K562 (cell line): ENCODE measurements around the gene VPS37D. TPM values are rescaled to one million over a fixed set of nuclear protein-coding genes. Genes with fewer than 3 reads are reported as not detected.
A peak's percentile ranks its signal among the peaks of the same experiment; 100 is the strongest.

Experiments
- ARHGAP35 ChIP-seq: fragments of 450-650 bp; IDR thresholded peaks from 2 replicates; pipeline ENCODE4 v1.6.1; 2018; ENCODE audit not compliant: partially characterized antibody
- BHLHE40 ChIP-seq: IDR thresholded peaks from 2 replicates; pipeline ENCODE4 v1.6.1; 2011; ENCODE audit warnings: low read length, improper control_type of control experiment
- BRF1 ChIP-seq: IDR thresholded peaks from 3 replicates; pipeline ENCODE4 v1.6.1; 2011; ENCODE audit warnings: borderline replicate concordance, mild to moderate bottlenecking; ENCODE audit not compliant: insufficient read length; ENCODE audit errors: extremely low read depth
- CBX2 ChIP-seq: fragments of 200-600 bp; sonication (generic); IDR thresholded peaks from one replicate; pipeline ENCODE4 v1.6.1; 2012; ENCODE audit warnings: mild to moderate bottlenecking, low read length, inconsistent platforms; ENCODE audit not compliant: insufficient read depth, poor library complexity, severe bottlenecking
- CEBPB ChIP-seq: fragments of 450-650 bp; IDR thresholded peaks from 2 replicates; pipeline ENCODE4 v1.6.1; 2016; ENCODE audit warnings: missing genetic modification characterization, missing compliant biosample characterization
- GABPB1 ChIP-seq: sonication (generic); formaldehyde crosslinking; IDR thresholded peaks from 2 replicates; pipeline ENCODE4 v1.8.0; 2022; ENCODE audit warnings: mild to moderate bottlenecking, missing genetic modification reagents
- GTF3C2 ChIP-seq: IDR thresholded peaks from 3 replicates; pipeline ENCODE4 v1.6.1; 2011; ENCODE audit warnings: borderline replicate concordance, mild to moderate bottlenecking, moderate library complexity; ENCODE audit not compliant: insufficient read length; ENCODE audit errors: extremely low read depth
- HES1 ChIP-seq: fragments of 450-650 bp; IDR thresholded peaks from 2 replicates; pipeline ENCODE4 v1.6.1; 2016; ENCODE audit warnings: low read depth, mild to moderate bottlenecking, moderate library complexity
- HEY1 ChIP-seq: fragments of 250-450 bp; sonication (Bioruptor Pico); IDR thresholded peaks from 2 replicates; pipeline ENCODE4 v1.5.0; 2020; ENCODE audit warnings: mild to moderate bottlenecking, moderate library complexity, borderline replicate concordance
- HMG20B ChIP-seq: fragments of 250-450 bp; sonication (Bioruptor Pico); IDR thresholded peaks from 2 replicates; pipeline ENCODE4 v1.5.0; 2021; ENCODE audit warnings: mild to moderate bottlenecking
- JUN ChIP-seq, 2 experiments: sonication (generic) in 1 of 2; formaldehyde crosslinking in 1 of 2; IDR thresholded peaks; 2 replicates each; pipeline versions ENCODE4 v1.6.1 to v1.8.0; 2012 to 2022; ENCODE audit warnings: borderline replicate concordance in 2 of 2, mild to moderate bottlenecking in 2 of 2, improper control_type of control experiment in 1 of 2, low read depth in 1 of 2, low read length in 1 of 2, missing genetic modification reagents in 1 of 2
- KLF6 ChIP-seq: fragments of 250-450 bp; sonication (Bioruptor Pico); IDR thresholded peaks from 2 replicates; pipeline ENCODE4 v1.4.0; 2020; ENCODE audit warnings: mild to moderate bottlenecking, moderate library complexity, borderline replicate concordance
- NCOR1 ChIP-seq: fragments of 450-650 bp; IDR thresholded peaks from 2 replicates; pipeline ENCODE4 v1.6.1; 2016; ENCODE audit warnings: mild to moderate bottlenecking, moderate library complexity
- NR1H2 ChIP-seq: sonication (generic); formaldehyde crosslinking; IDR thresholded peaks from 2 replicates; pipeline ENCODE4 v1.4.0; 2020; ENCODE audit warnings: mild to moderate bottlenecking, missing genetic modification reagents
- OTX1 ChIP-seq: fragments of 450-650 bp; formaldehyde crosslinking; IDR thresholded peaks from 2 replicates; pipeline ENCODE4 v1.4.0; 2022; ENCODE audit warnings: mild to moderate bottlenecking
- PML ChIP-seq: IDR thresholded peaks from 2 replicates; pipeline ENCODE4 v1.6.1; 2012; ENCODE audit warnings: low read length, inconsistent platforms
- PREB ChIP-seq: sonication (generic); formaldehyde crosslinking; IDR thresholded peaks from 2 replicates; pipeline ENCODE4 v1.8.1; 2023; ENCODE audit warnings: mild to moderate bottlenecking, missing genetic modification reagents
- RBM15 ChIP-seq: fragments of 200-400 bp; formaldehyde crosslinking; IDR thresholded peaks from 2 replicates; pipeline ENCODE4 v1.6.1; 2018; ENCODE audit warnings: mild to moderate bottlenecking, low read length, moderate library complexity; ENCODE audit not compliant: insufficient read depth
- SAFB ChIP-seq: fragments of 200-400 bp; formaldehyde crosslinking; IDR thresholded peaks from 2 replicates; pipeline ENCODE4 v1.6.1; 2017; ENCODE audit warnings: low read depth, low read length, borderline replicate concordance
- SIN3B ChIP-seq: fragments of 450-650 bp; IDR thresholded peaks from 2 replicates; pipeline ENCODE4 v1.6.1; 2017; ENCODE audit warnings: low read depth, mild to moderate bottlenecking, moderate library complexity
- ZBED1 ChIP-seq: IDR thresholded peaks from 2 replicates; pipeline ENCODE4 v1.6.1; 2014
- ZBTB17 ChIP-seq: fragments of 450-650 bp; formaldehyde crosslinking; IDR thresholded peaks from 2 replicates; pipeline ENCODE4 v1.4.0; 2020; ENCODE audit warnings: mild to moderate bottlenecking
- ZNF551 ChIP-seq: fragments of 250-450 bp; sonication (Bioruptor Pico); IDR thresholded peaks from 2 replicates; pipeline ENCODE4 v1.5.0; 2021; ENCODE audit warnings: mild to moderate bottlenecking, moderate library complexity
- ZNF561 ChIP-seq: fragments of 450-650 bp; formaldehyde crosslinking; conservative IDR thresholded peaks from 2 replicates; pipeline ENCODE4 v1.4.0; 2020; ENCODE audit warnings: mild to moderate bottlenecking, moderate library complexity
- polyA plus RNA-seq, 8 experiments: library from polyadenylated mRNA; depleted of rRNA in 4 of 8; stranded (reverse) in 5 of 8; unstranded in 3 of 8; fragments of >200 nt; fragmentation: Nextera tagmentation in 2 of 8; fragmentation: Illumina TruSeq in 1 of 8; extraction: Ambion mirVana in 2 of 8; extraction: Trizol in 1 of 8; gene quantifications; 2 replicates each; pipeline versions ENCODE4 v1.2.1 to v1.2.3, GENCODE V29; 2011 to 2014; ENCODE audit warnings: inconsistent platforms in 1 of 8, missing spikeins in 1 of 8
- total RNA-seq, 7 experiments: library from RNA; depleted of rRNA in 6 of 7; stranded (reverse); fragments of >200 nt in 6 of 7; fragmentation: Illumina TruSeq in 2 of 7; extraction: Trizol in 2 of 7; gene quantifications; 2 replicates each; pipeline versions ENCODE4 v1.2.1 to v1.2.3, GENCODE V29; 2011 to 2021; ENCODE audit warnings: low replicate concordance in 1 of 7

Gene VPS37D
- total and polyA plus RNA-seq, 9 of the 15 experiments (the other 6 are each of a cell fraction or from before 2014, with no cell fraction given), result 0.25 to 2.3 (median 1.0) TPM; not detected in 3

- no peak for TF ChIP-seq KLF6 (CRISPR knock-in tag)
- no peak for TF ChIP-seq OTX1 (CRISPR knock-in tag)
- no peak for TF ChIP-seq SIN3B
- TF ChIP-seq HEY1, result no peak
- no peak for TF ChIP-seq ZBED1
- TF ChIP-seq CBX2, result no peak
- no peak for TF ChIP-seq JUN (IDR thresholded peaks at IDR 0.05; ENCODE audit: borderline replicate concordance, low read depth, low read length)
- TF ChIP-seq JUN (CRISPR knock-in tag; IDR thresholded peaks at IDR 0.05; ENCODE audit: borderline replicate concordance), result no peak
- TF ChIP-seq ZNF551 (CRISPR knock-in tag), result no peak
- no peak for TF ChIP-seq GTF3C2
- 0 out of 2 replicates have a peak, but pooled peaks have one; percentile 29 for TF ChIP-seq NR1H2 (CRISPR knock-in tag)
- TF ChIP-seq PREB (CRISPR knock-in tag), result no peak
- TF ChIP-seq ZNF561 (CRISPR knock-in tag), result no peak
- peak; percentile 90 for TF ChIP-seq BHLHE40
- TF ChIP-seq GABPB1, result peak; percentile 16; the same call in 1 of the 2 replicates
- no peak for TF ChIP-seq BRF1
- TF ChIP-seq HES1, result peak; percentile 94
- TF ChIP-seq ARHGAP35, result no peak
- no peak for TF ChIP-seq NCOR1
- no peak for TF ChIP-seq SAFB
- TF ChIP-seq RBM15, result no peak
- no peak for TF ChIP-seq PML
- TF ChIP-seq CEBPB, result peak; percentile 90
- TF ChIP-seq ZBTB17, result no peak
- no peak for TF ChIP-seq HMG20B (CRISPR knock-in tag)
These were observed 44.5 kb upstream of the VPS37D start (continued) for GRCh38 chr7:73622909-73623797.
